ENCODE measurements around the gene UFL1. TPM values are rescaled to one million over a fixed set of nuclear protein-coding genes. Genes with fewer than 3 reads are reported as not detected.
A peak's percentile ranks its signal among the peaks of the same experiment; 100 is the strongest.
"Not testable (repeated sequence)": the region's sequence is repeated elsewhere in the genome, so short reads cannot be mapped to it uniquely, and the experiment has no call there.

Gene UFL1
- polyA plus RNA-seq (2013, experiment 1 of 2) = 20.6 TPM
- polyA plus RNA-seq (2013, experiment 2 of 2) = 21.9 TPM

- H3K23ac ChIP-seq (ENCODE audit: low read length in 2 of 2) = peak within 1 kb of the TSS; percentile 46 to 96
- H3K4me3 ChIP-seq (ENCODE audit: insufficient read depth in 1 of 2, low read depth in 1 of 2, low read length in 2 of 2) = peak within 1 kb of the TSS; percentile 95 to 97
- peak within 1 kb of the TSS; percentile 97 to 99 for H3K18ac ChIP-seq (ENCODE audit: low read depth in 1 of 2, low read length in 2 of 2)
- peak within 1 kb of the TSS; percentile 92 to 94 for H3K4ac ChIP-seq (ENCODE audit: low read depth in 1 of 2, low read length in 2 of 2)
- peak within 1 kb of the TSS; percentile 98 for H4K91ac ChIP-seq (ENCODE audit: low read length)
- no peaks in the 10 kb centered on the region for H3K27me3 ChIP-seq (ENCODE audit: control insufficient read depth in 1 of 2, insufficient read depth in 1 of 2, low read length in 2 of 2)
- DNase-seq = peak; percentile 95
- peak within 1 kb of the TSS; percentile 52 for H2BK15ac ChIP-seq (ENCODE audit: low read depth, poor library complexity, severe bottlenecking)
- H2AK5ac ChIP-seq (ENCODE audit: low read length, severe bottlenecking) = peak within 1 kb of the TSS; percentile 85
- H3K4me2 ChIP-seq (ENCODE audit: low read length, poor library complexity, severe bottlenecking) = peak within 1 kb of the TSS; percentile 83
- H3K4me1 ChIP-seq (ENCODE audit: control insufficient read depth, insufficient read depth, low read depth, low read length) = no peaks in the 10 kb centered on the region
- peak within 1 kb of the TSS; percentile 57 to 96 for H3K14ac ChIP-seq (ENCODE audit: low read length in 2 of 2)
- H2BK120ac ChIP-seq (ENCODE audit: low read depth, low read length) = peak within 1 kb of the TSS; percentile 85
- peaks cover 0 to 30% of the 10 kb centered on the region in 2 experiments for H3K36me3 ChIP-seq (ENCODE audit: control insufficient read depth in 1 of 2, insufficient read depth in 2 of 2, low read depth in 1 of 2, low read length in 2 of 2)
- peaks cover 15% of the 10 kb centered on the region for H3K79me1 ChIP-seq (replicated peaks; ENCODE audit: low read length, poor library complexity, severe bottlenecking)
- WGBS = under 1% methylated on average over 63 of the region's 63 CpGs
- no peaks in the 10 kb centered on the region for H3K9me3 ChIP-seq (ENCODE audit: control insufficient read depth, low read length)
- peak within 1 kb of the TSS; percentile 99 for H4K8ac ChIP-seq (ENCODE audit: low read length)
- peak within 1 kb of the TSS; percentile 99 for H3K9ac ChIP-seq (ENCODE audit: low read length)
- H3K27ac ChIP-seq (ENCODE audit: low read length, poor library complexity, severe bottlenecking) = peak within 1 kb of the TSS; percentile 88
- H2AFZ ChIP-seq (ENCODE audit: low read depth, low read length) = peak within 1 kb of the TSS; percentile 72
- peak within 1 kb of the TSS; percentile 6 to 66 for H2BK12ac ChIP-seq (ENCODE audit: low read length in 2 of 2)
- peak within 1 kb of the TSS; percentile 87 for H2BK5ac ChIP-seq (ENCODE audit: low read depth, low read length, poor library complexity, severe bottlenecking)
Observed at GRCh38 chr6:96521644-96522464, at the start of gene UFL1. TSS of gene UFL1 (plus strand) at chr6:96521806. CDS start at chr6:96521874, 68 bp downstream.

- H3K4me3 ChIP-seq (ENCODE audit: insufficient read depth in 1 of 2, low read depth in 1 of 2, low read length in 2 of 2); H2BK15ac ChIP-seq (ENCODE audit: low read depth, poor library complexity, severe bottlenecking); H2BK5ac ChIP-seq (ENCODE audit: low read depth, low read length, poor library complexity, severe bottlenecking); H4K8ac ChIP-seq (ENCODE audit: low read length); H2AFZ ChIP-seq (ENCODE audit: low read depth, low read length); H3K9me3 ChIP-seq (ENCODE audit: control insufficient read depth, low read length); H3K4me2 ChIP-seq (ENCODE audit: low read length, poor library complexity, severe bottlenecking); H3K4me1 ChIP-seq (ENCODE audit: control insufficient read depth, insufficient read depth, low read depth, low read length); H3K27me3 ChIP-seq (ENCODE audit: control insufficient read depth in 1 of 2, insufficient read depth in 1 of 2, low read length in 2 of 2); H3K4ac ChIP-seq (ENCODE audit: low read depth in 1 of 2, low read length in 2 of 2); H2AK5ac ChIP-seq (ENCODE audit: low read length, severe bottlenecking); DNase-seq; H3K79me1 ChIP-seq (replicated peaks; ENCODE audit: low read length, poor library complexity, severe bottlenecking); H3K18ac ChIP-seq (ENCODE audit: low read depth in 1 of 2, low read length in 2 of 2); H2BK120ac ChIP-seq (ENCODE audit: low read depth, low read length); H4K91ac ChIP-seq (ENCODE audit: low read length); H2BK12ac ChIP-seq (ENCODE audit: low read length in 2 of 2); H3K23ac ChIP-seq (ENCODE audit: low read length in 2 of 2); H3K27ac ChIP-seq (ENCODE audit: low read length, poor library complexity, severe bottlenecking); H3K14ac ChIP-seq (ENCODE audit: low read length in 2 of 2); H3K9ac ChIP-seq (ENCODE audit: low read length); H3K36me3 ChIP-seq (ENCODE audit: control insufficient read depth in 1 of 2, insufficient read depth in 2 of 2, low read depth in 1 of 2, low read length in 2 of 2): not testable (repeated sequence)
- WGBS = 56% methylated on average over 1 of the region's 2 CpGs
Observed at GRCh38 chr6:96472291-96472690, 49.3 kb upstream of the UFL1 start.

GRCh38 chr6:96478695-96479094 is 42.9 kb upstream of the UFL1 start:
- H2AK5ac ChIP-seq (ENCODE audit: low read length, severe bottlenecking) = no peak overlapping the region
- 82% methylated on average over 5 of the region's 5 CpGs for WGBS
- H3K9ac ChIP-seq (ENCODE audit: low read length) = no peak overlapping the region
- H3K79me1 ChIP-seq (replicated peaks; ENCODE audit: low read length, poor library complexity, severe bottlenecking) = no peaks in the 10 kb centered on the region
- H2BK120ac ChIP-seq (ENCODE audit: low read depth, low read length) = no peak overlapping the region
- H3K9me3 ChIP-seq (ENCODE audit: control insufficient read depth, low read length) = peaks cover 19% of the 10 kb centered on the region
- no peak overlapping the region for H2BK15ac ChIP-seq (ENCODE audit: low read depth, poor library complexity, severe bottlenecking)
- H3K36me3 ChIP-seq (ENCODE audit: control insufficient read depth in 1 of 2, insufficient read depth in 2 of 2, low read depth in 1 of 2, low read length in 2 of 2) = no peaks in the 10 kb centered on the region
- H3K23ac ChIP-seq (ENCODE audit: low read length in 2 of 2) = no peak overlapping the region
- H3K27me3 ChIP-seq (ENCODE audit: control insufficient read depth in 1 of 2, insufficient read depth in 1 of 2, low read length in 2 of 2) = no peaks in the 10 kb centered on the region
- H4K91ac ChIP-seq (ENCODE audit: low read length) = no peak overlapping the region
- no peak overlapping the region for H2BK12ac ChIP-seq (ENCODE audit: low read length in 2 of 2)
- no peak overlapping the region for H2BK5ac ChIP-seq (ENCODE audit: low read depth, low read length, poor library complexity, severe bottlenecking)
- DNase-seq = no peak
- no peak overlapping the region for H2AFZ ChIP-seq (ENCODE audit: low read depth, low read length)
- no peak overlapping the region for H3K4ac ChIP-seq (ENCODE audit: low read depth in 1 of 2, low read length in 2 of 2)
- H3K27ac ChIP-seq (ENCODE audit: low read length, poor library complexity, severe bottlenecking) = no peak overlapping the region
- H3K4me2 ChIP-seq (ENCODE audit: low read length, poor library complexity, severe bottlenecking) = no peak overlapping the region
- H4K8ac ChIP-seq (ENCODE audit: low read length) = no peak overlapping the region
- H3K4me3 ChIP-seq (ENCODE audit: insufficient read depth in 1 of 2, low read depth in 1 of 2, low read length in 2 of 2) = no peak overlapping the region
- no peak overlapping the region for H3K18ac ChIP-seq (ENCODE audit: low read depth in 1 of 2, low read length in 2 of 2)
- H3K14ac ChIP-seq (ENCODE audit: low read length in 2 of 2) = no peak overlapping the region
- no peaks in the 10 kb centered on the region for H3K4me1 ChIP-seq (ENCODE audit: control insufficient read depth, insufficient read depth, low read depth, low read length)

GRCh38 chr6:96491926-96492325 is 29.7 kb upstream of the UFL1 start:
- Histone ChIP-seq H3K4me2 (ENCODE audit: low read length, poor library complexity, severe bottlenecking) (no peak overlapping the region), H3K9ac (ENCODE audit: low read length) (no peak overlapping the region), H2AK5ac (ENCODE audit: low read length, severe bottlenecking) (no peak overlapping the region), H3K14ac (ENCODE audit: low read length in 2 of 2) (no peak overlapping the region), H3K27ac (ENCODE audit: low read length, poor library complexity, severe bottlenecking) (no peak overlapping the region), H2BK120ac (ENCODE audit: low read depth, low read length) (no peak overlapping the region), H2AFZ (ENCODE audit: low read depth, low read length) (no peak overlapping the region), H3K4me3 (ENCODE audit: insufficient read depth in 1 of 2, low read depth in 1 of 2, low read length in 2 of 2) (no peak overlapping the region), H2BK12ac (ENCODE audit: low read length in 2 of 2) (no peak overlapping the region), H3K36me3 (ENCODE audit: control insufficient read depth in 1 of 2, insufficient read depth in 2 of 2, low read depth in 1 of 2, low read length in 2 of 2) (no peaks in the 10 kb centered on the region), H4K8ac (ENCODE audit: low read length) (no peak overlapping the region), H3K4ac (ENCODE audit: low read depth in 1 of 2, low read length in 2 of 2) (no peak overlapping the region), H3K23ac (ENCODE audit: low read length in 2 of 2) (no peak overlapping the region), H2BK5ac (ENCODE audit: low read depth, low read length, poor library complexity, severe bottlenecking) (no peak overlapping the region), H2BK15ac (ENCODE audit: low read depth, poor library complexity, severe bottlenecking) (no peak overlapping the region), H3K27me3 (ENCODE audit: control insufficient read depth in 1 of 2, insufficient read depth in 1 of 2, low read length in 2 of 2) (no peaks in the 10 kb centered on the region), H4K91ac (ENCODE audit: low read length) (no peak overlapping the region), H3K4me1 (ENCODE audit: control insufficient read depth, insufficient read depth, low read depth, low read length) (no peaks in the 10 kb centered on the region), H3K9me3 (ENCODE audit: control insufficient read depth, low read length) (peaks cover 15% of the 10 kb centered on the region), H3K79me1 (replicated peaks; ENCODE audit: low read length, poor library complexity, severe bottlenecking) (no peaks in the 10 kb centered on the region), H3K18ac (ENCODE audit: low read depth in 1 of 2, low read length in 2 of 2) (no peak overlapping the region)
- WGBS = no CpG with 5 or more reads among the region's 2 CpGs
- DNase-seq = no peak

Measured in mesenchymal stem cell (in vitro differentiated cells and primary cell).